Skin epidermis (tissue), 12 donors: ENCODE data around the gene IGF2BP3.
"Not testable (repeated sequence)": the region's sequence is repeated elsewhere in the genome, so short reads cannot be mapped to it uniquely, and the experiment has no call there.

Experiments used
- H3K27ac ChIP-seq, 21 experiments: fragments of 200-600 bp; sonication (generic) in 11 of 21; one replicate each; pipeline ENCODE4 v1.5.0; 2020; ENCODE audit warnings: mild to moderate bottlenecking in 3 of 21, inconsistent platforms in 2 of 21, moderate library complexity in 2 of 21
- H3K4me3 ChIP-seq, 7 experiments: fragments of 200-600 bp; sonication (generic) in 2 of 7; one replicate each; pipeline ENCODE4 v1.5.0; 2020; ENCODE audit warnings: inconsistent platforms in 2 of 7, mild to moderate bottlenecking in 2 of 7, moderate library complexity in 1 of 7

IGF2BP3 gene

DNA sequence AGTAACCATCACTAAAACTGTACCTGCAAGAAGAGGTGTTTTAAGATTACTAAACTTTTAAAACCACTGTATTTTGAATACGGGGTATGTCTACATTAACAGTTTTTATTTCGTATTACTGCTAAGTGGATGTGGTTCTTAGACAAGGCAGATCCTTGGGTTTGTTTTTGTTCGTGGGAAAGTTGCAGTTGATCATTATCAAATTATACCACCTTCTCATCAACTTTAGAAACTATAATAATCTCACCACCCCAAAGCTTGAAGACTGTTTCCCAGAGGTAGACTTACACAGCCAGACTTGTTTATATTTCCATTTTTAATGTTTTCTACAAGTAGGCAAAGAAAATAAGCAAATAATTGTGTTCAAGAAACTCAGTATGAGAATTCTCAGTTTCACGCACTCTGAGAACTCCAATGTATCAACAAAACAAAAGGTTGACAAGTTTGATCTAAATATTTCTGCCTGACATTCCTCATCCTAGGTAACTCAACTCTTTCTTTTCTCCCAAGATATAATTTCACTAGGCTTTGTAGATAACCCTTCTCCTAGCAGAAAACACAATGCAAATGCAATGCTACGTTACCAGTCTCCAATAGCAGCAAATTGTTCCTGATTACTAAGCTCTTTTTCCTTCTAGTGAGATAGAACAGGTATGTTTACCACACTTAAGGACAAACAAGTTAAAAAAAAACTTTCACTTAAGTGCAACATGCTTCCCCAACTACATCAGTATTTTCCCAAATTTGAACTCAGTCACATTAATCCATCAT lies 36.0 kb downstream of the IGF2BP3 start:
- Histone ChIP-seq H3K4me3 (no peak overlapping the region), H3K27ac (no peak overlapping the region)

DNA sequence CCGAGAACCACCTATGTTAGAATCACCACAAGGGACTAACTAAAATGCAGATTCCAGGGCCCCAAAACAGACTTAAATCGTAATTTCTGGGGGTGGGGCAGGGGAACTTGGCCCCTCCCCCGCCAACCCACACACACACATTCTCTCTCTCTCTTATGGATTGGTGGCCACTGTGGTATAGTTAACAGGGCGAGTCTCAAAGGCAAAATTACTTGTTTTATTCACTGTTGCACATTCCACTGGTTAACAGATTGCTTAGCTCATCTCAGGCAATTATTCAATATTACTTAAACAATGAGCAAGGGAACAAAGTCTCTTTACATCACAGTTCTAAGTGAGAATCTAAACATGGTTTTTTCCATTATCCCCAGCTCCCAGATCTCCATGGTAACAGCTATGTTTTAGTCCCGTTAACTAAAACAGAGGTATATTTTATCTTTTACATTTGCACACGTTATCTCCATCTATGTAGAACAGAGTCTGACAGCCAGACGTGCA lies 38.5 kb downstream of the IGF2BP3 start:
- Histone ChIP-seq H3K27ac (no peak overlapping the region), H3K4me3 (no peak overlapping the region)

DNA sequence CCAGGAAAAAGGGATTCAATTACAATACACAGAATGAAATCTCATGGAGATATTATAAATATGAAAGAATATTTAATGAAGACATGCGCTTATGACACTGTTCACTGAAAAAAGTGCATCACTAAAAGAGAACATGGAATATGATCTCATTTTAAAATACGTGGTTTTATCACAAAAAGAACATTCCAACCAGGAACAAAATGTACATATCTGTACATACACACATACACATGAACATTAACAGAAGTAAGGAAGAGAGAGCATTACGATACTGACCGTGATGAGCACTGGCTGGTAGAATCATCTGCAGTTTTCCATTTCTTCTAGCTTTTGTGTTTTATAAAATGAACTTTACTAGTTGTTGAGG lies 39.4 kb downstream of the IGF2BP3 start:
- no peak overlapping the region for H3K27ac ChIP-seq

DNA sequence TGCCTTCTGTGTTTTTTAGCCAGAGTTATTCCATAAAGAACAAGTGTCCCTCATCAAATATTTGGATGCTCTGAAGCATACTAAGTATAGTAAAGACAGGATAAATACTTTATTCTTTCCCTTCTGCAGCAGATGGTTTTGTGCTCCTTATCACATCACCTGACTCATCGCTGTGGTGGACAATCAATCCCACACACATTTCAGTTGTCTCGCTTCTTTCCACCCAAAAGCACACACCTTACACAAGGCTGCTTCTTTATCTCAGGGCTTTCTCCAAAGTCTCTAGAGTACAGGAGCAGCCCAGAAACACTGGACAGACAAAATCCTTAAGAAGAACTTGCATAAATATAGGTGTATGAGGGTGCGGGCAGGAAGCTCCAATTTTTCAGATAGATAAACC lies 43.4 kb downstream of the IGF2BP3 start:
- no peak overlapping the region for H3K27ac ChIP-seq
- H3K4me3 ChIP-seq, result no peak overlapping the region

More for the DNA sequence above, 39.4 kb downstream of the IGF2BP3 start:
- no peak overlapping the region for H3K4me3 ChIP-seq

DNA sequence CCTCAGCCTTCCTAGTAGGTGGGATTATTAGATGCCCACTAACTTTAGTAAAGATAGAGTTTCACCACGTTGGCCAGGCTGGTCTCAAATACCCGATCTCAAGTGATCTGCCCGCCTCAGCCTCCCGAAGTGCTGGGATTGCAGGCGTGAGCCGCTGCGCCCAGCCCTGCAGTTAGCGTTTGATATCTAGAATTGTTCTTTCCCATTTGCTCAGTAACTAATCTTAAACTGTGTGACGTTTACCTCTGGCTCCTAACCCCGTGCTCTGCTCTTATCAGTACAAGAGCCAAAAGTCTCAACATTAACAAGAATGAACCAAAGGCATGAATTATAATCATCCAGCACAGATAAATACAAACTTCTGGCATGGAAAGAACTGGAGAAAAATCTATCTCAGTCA lies 47.4 kb downstream of the IGF2BP3 start:
- Histone ChIP-seq H3K27ac (no peak overlapping the region), H3K4me3 (no peak overlapping the region)

DNA sequence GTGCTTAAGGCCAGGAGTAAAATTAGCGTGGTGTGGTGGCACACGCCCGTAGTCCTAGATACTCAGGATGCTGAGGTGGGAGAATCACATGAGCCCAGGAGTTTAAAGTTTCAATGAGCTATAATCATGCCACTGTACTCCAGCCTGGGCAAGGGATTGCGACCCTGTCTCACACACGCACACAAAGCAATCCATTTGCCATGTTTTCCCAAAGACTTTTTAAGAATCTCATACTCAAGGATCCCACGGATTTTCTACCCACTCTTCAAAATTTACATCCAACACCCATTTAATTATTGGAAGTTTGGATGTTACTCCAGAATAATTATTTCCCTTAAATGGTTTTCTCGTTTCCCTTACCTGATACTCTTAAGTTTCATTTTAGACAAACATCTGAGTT lies 47.9 kb downstream of the IGF2BP3 start:
- no peak overlapping the region for H3K4me3 ChIP-seq
- H3K27ac ChIP-seq, result no peak overlapping the region

DNA sequence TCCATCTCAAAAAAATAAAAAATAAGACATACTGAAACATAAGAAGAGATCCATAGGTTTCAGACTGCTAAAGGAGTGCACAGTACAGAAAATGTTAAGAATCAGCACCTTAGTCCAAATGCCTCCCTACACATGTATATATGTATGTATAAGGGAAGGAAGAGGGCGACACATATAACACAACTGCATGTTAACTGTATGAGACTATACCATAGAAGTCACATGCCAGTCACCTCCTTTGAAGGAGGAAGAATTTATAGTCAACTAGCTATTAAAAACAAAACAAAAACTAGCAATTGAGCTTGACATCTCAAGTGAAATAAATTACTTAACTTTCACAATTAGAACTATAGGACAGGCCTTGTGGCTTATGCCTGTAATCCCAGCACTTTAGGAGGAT lies 50.4 kb downstream of the IGF2BP3 start:
- H3K4me3 ChIP-seq, result no peak overlapping the region
- H3K27ac ChIP-seq, result no peak overlapping the region

DNA sequence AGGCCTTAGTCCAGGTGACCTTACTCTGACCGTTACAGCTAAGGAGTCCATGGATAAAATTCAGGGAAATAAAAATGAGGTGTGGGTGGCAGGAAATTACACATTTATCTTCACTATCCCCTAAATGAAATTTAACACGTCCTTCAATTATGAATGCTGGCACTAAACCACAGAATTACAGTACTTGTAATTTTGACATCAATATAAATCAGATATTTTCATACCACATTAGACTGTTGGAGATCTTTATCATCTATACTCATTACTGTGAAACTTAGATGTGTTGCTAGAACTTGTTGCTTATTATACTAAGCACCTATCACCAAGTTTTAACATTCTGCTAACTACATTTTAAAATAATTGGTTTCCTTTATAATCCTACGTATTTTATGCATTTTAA lies 51.1 kb downstream of the IGF2BP3 start:
- no peak overlapping the region for H3K4me3 ChIP-seq
- H3K27ac ChIP-seq, result no peak overlapping the region

DNA sequence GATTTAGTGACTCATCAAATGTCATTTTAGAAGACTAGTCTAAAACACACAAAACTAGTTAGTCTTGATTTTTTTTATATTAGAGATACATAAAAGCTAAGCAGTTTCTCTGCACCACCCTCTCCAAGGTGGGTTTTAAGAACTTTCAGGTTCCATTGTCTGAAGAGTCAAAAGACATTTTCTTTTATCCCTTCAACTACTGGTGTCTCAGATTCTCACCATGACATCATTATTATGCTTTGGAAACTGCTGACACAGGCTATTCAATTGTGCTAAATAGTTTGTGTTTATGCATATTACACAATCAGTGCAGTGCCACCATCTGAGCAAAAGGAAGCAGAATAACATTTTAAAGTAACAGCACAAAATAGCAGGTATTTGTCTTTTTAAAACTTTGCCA lies 52.2 kb downstream of the IGF2BP3 start:
- no peak overlapping the region for H3K4me3 ChIP-seq
- H3K27ac ChIP-seq, result no peak overlapping the region

DNA sequence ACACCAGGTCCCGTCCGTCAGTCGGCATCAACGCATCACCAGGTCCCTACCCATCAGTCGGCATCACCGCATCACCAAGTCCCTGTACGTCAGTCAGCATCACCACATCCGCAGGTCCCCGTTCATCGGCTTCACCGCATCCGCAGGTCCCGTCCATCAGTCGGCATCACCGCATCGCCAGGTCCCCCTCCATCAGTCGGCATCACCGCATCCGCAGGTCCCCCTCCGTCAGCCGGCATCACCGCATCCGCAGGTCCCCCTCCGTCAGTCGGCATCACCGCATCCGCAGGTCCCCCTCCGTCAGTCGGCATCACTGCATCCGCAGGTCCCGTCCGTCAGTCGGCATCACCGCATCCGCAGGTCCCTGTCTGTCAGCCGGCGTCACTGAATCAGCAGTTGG lies 55.1 kb downstream of the IGF2BP3 start:
- H3K4me3 ChIP-seq, result no peak overlapping the region
- no peak overlapping the region for H3K27ac ChIP-seq

DNA sequence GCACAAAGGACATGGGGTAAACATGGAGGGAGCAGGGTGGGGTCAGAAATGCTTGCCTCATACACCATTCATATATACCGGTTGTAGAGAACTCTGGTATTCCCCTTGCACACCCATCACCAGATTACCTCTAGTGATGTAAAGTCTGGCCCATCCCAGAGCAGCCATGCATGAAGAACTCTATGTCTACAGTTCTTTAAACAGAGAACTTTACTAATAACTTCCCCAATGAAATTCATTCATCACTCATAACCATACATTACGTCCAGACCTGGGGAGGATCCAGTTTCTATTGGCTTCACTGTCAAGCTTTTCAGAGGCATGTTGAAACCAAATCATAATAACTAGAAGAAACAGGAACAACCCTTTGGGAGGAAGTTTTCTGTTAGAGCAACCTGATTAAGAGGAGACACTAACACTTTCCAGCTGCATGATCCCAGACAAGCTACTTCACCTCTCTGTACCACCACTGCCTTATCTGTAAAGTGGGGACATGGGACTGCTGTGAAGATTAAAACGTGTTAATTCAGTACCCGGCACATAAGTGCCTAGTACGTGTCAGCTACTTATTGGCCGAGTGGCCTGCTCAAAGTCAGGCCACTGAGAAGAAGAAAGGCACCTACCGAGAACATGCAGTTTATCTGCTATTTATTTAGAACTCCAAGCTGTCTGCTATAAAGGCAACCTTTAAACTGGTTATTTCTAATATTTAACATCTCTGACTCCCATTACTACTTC lies 59.7 kb downstream of the IGF2BP3 start:
- Histone ChIP-seq H3K4me3 (no peak overlapping the region), H3K27ac (no peak overlapping the region)

DNA sequence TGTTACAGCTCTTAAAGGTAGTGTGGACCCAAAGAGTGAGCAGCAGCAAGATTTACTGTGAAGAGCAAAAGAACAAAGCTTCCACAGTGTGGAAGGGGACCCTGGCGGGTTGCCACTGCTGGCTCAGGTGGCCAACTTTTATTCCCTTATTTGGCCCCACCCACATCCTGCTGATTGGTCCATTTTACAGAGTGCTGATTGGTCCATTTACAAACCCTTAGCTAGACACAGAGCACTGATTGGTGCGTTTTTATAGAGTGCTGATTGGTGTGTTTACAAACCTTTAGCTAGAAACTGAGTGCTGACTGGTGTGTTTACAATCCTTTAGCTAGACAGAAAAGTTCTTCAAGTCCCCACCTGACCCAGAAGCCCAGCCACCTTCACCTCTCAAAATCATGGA lies 63.7 kb downstream of the IGF2BP3 start:
- not testable (repeated sequence) for H3K4me3 ChIP-seq

DNA sequence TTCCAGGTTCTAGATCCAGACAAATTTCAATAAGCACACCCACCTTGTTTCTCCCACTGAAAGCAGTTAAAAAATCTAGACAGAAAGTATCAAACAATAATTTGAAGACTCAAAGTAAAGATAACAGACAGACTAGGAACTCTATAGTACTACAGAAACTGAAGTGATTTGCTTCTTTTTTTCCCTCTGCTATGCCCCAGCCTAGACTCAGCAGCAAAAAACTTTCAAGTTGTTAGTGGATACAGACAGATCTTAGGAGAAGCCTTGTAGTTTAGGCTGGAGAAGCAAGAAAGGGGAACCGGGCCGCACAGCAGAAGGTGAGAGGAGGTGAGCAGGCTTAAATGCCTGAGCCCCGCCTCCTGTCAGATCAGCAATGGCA lies 65.1 kb downstream of the IGF2BP3 start:
- H3K4me3 ChIP-seq, result no peak overlapping the region
- no peak overlapping the region for H3K27ac ChIP-seq

More for the DNA sequence above, 63.7 kb downstream of the IGF2BP3 start:
- not testable (repeated sequence) for H3K27ac ChIP-seq

DNA sequence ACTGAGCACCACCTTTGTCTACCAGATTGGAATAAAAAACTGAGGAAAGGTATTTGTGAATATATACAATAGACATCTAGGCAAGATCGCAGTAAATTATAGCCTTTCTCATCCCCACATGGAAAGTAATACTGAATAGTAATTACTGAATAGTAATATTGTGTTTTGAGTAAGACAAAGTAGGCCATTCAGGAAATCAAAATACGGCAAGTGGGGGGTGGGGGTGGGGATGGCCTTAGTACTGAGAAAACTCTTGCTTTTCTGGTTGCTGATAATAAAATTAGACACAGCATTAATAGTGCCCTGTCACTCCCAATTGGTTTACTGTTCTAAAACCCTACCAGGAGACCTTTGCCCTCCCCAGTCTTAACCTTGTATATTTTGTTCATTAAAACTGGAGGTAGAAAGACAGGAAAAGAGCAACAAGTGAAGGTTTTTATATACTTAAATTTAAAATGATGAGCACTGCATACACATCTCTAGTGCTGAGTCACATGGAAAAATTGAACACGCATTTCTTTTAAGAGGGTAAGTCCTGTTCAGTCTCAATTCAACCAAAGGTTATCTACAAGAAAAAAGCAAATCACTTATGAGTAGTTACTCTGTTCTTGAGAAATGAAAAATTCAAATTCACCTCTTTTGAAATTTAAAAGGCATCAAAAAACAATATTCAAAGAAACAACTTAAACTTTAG lies 65.6 kb downstream of the IGF2BP3 start:
- H3K4me3 ChIP-seq, result no peak overlapping the region
- no peak overlapping the region for H3K27ac ChIP-seq

DNA sequence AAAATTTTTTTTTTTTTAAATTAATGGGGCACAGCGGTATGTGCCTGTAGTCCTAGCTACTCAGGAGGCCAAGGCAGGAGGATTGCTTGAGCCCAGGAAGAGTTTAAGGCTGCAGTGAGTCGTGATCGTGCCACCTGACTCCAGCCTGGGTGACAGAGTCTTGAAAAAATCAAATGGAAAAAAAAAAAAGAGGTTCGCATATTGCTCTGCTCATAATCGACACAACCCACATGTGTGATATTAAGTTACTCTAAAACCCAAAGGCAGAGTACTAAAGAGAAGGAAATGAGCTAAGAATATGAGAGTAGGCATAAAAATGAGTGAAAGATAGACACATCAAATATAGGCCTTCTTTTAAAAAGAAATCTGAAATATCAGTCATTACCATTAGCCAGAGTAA lies 66.3 kb downstream of the IGF2BP3 start:
- H3K4me3 ChIP-seq, result no peak overlapping the region
- no peak overlapping the region for H3K27ac ChIP-seq

DNA sequence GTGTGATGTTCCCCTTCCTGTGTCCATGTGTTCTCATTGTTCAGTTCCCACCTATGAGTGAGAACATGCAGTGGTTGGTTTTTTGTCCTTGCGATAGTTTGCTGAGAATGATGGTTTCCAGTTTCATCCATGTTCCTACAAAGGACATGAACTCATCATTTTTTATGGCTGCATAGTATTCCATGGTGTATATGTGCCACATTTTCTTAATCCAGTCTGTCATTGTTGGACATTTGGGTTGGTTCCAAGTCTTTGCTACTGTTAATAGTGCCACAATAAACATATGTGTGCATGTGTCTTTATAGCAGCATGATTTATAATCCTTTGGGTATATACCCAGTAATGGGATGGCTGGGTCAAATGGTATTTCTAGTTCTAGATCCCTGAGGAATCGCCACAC lies 72.2 kb downstream of the IGF2BP3 start:
- not testable (repeated sequence) for H3K4me3 ChIP-seq, H3K27ac ChIP-seq

DNA sequence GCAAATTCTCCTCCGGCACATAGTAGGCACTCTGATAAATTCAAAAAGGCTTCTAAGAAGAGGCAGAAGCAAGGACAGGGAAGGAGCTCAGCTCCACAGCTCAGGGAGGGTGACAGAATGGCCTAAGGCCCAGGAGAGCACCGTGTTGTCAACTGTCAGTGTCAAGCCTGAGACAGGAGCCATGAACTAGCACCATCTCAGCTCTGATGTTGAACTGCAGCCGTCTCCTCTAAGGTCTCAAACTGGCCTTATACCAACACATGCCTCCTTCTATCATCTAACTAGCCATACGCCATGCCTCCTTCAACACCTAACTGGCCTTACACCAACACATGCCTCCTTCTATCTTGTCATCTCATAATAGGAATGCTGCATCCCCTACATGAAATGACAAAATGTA lies 73.0 kb downstream of the IGF2BP3 start:
- no peak overlapping the region for H3K27ac ChIP-seq
- H3K4me3 ChIP-seq, result no peak overlapping the region

DNA sequence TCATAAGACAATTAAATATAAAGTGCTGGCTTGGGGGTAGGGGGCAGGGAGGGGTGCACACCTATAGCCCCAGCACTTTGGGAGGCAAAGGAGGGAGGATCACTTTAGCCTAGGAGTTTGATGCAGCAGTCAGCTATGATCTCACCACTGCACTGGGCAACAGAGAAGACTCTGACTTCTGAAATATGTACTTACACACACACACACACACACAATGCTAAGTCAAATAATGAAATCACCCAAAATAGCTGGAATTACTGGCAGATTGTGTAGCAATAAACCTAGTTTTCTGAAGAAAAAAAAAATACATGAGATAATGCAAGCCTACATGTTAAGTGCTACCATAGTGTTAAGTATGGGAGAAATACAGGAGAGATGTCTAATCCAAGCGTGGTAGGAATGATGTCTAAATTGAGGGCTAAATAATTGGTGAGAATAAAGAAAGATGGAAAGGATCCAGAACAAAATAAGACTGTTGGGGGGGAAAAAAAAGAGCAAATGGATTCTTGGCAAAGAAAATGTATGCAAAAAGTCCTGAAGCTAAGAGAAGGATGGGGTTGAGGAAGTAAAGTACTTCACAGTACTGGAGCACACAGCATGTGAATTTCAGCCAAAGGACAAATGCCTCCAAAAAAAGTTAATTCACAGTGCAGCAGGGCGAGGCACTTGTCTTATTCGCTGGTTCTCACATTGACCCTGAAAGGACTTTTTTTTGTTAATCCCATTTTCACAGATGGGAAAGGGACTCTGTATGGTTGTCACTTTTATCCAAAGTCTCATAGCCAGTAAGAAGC lies 73.9 kb downstream of the IGF2BP3 start:
- H3K27ac ChIP-seq, result no peak overlapping the region
- H3K4me3 ChIP-seq, result no peak overlapping the region

DNA sequence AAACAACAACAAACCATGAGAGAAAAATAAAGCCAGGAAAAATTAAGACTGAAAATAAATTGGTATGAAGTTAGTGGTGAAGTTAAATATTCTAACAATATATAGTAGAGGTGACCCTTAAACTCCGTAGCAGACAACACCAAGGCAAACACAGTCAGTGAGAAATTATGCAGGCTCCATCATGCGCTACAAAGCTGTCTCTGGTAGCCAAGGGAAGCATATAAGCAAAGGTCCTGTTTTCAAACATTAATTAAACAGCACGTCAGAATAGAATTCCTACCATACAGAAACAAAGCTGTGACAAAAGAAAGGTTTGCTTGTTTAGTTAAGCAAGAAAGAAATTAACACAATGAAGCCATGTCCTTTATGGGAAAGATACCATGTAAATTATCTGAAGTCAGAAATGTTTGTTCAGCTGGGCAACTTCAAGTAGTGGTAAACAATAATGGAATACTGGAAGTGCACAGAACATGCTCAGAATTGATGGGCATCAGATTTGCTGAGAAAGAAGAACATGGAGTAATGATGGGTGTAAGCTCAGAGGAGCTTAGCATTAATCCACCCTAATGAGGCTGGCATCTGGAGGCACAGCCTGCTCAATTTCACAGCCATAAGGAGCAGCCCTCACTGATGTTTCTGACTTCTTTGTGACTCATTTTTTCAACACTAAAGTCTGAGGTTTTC lies 75.7 kb downstream of the IGF2BP3 start:
- Histone ChIP-seq H3K4me3 (no peak overlapping the region), H3K27ac (no peak overlapping the region)

DNA sequence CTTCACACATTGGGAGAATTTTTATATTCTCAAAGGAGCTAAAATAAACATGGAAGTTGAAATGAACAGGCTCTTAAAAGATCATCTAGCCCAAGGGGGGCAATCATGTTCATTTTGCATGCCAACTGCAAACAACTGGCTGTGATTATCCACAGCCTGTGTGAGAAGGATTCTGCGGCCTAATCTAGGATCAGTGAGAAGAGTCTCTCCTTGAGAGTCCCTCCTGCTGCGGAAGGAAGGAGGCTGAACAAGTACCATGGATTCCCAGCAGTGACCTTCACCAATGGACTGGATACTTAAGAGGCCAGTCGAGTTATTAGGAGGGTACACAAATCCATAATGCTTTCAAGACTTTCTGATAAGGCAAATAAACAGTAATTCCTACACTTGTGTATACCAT lies 76.7 kb downstream of the IGF2BP3 start:
- no peak overlapping the region for H3K27ac ChIP-seq

More for the DNA sequence above, 76.7 kb downstream of the IGF2BP3 start:
- no peak overlapping the region for H3K4me3 ChIP-seq
